ENCODE results near the gene OGFOD3. TPM values are rescaled to one million over a fixed set of nuclear protein-coding genes. Genes with fewer than 3 reads are reported as not detected.
"Not testable (repeated sequence)": the region's sequence is repeated elsewhere in the genome, so short reads cannot be mapped to it uniquely, and the experiment has no call there.

The OGFOD3 gene
- total and polyA plus RNA-seq, 2 experiments from 2014 or later: 9.6 to 24.6 TPM

- not testable (repeated sequence) for H2AFZ ChIP-seq; H3K27me3 Mint-ChIP-seq (ENCODE audit: insufficient read depth, low read depth, poor library complexity)
Measured at GRCh38 chr17:82412081-82412480, 6.3 kb downstream of the OGFOD3 start.

GRCh38 chr17:82411396-82412053 lies 6.9 kb downstream of the OGFOD3 start:
- Histone ChIP-seq H3K4me2 (no peak overlapping the region), H4K20me1 (replicated peaks; ENCODE audit: insufficient read depth) (peaks cover 4% of the 10 kb centered on the region), H3K4me3 (no peak overlapping the region), H3F3A (replicated peaks; ENCODE audit: low read depth) (no peaks in the 10 kb centered on the region; the same call in 1 of the 2 replicates), H3K9me2 (ENCODE audit: insufficient read depth) (no peaks in the 10 kb centered on the region), H3K27me3 (ENCODE audit: insufficient read depth) (no peaks in the 10 kb centered on the region), H3K27ac (ENCODE audit: low read depth) (no peak overlapping the region), H3K4me1 (ENCODE audit: insufficient read depth) (peaks cover 4% of the 10 kb centered on the region), H3K79me2 (replicated peaks; ENCODE audit: insufficient read depth) (no peaks in the 10 kb centered on the region), H3K36me3 (ENCODE audit: insufficient read depth) (no peaks in the 10 kb centered on the region), H2AFZ (no peak overlapping the region)
- DNase-seq (ENCODE audit: low spot score) (no peak), ATAC-seq (no peak)
- Mint-ChIP-seq H3K27me3 (ENCODE audit: insufficient read depth, low read depth, poor library complexity) (peaks cover 7% of the 10 kb centered on the region), H3K4me1 (peaks cover 9% of the 10 kb centered on the region), H3K9me3 (no peaks in the 10 kb centered on the region; the same call in 2 of the 3 replicates), H3K4me3 (no peak overlapping the region), H3K27ac (no peak overlapping the region), H3K36me3 (ENCODE audit: low read depth) (no peaks in the 10 kb centered on the region)
- TF ChIP-seq JUNB (IDR thresholded peaks at IDR 0.05; ENCODE audit: unreplicated experiment) (no peak), ZNF114 (CRISPR knock-in tag; IDR thresholded peaks at IDR 0.05) (no peak), EZH2phosphoT487 (IDR thresholded peaks at IDR 0.05; ENCODE audit: unreplicated experiment) (no peak), ZNF331 (CRISPR knock-in tag; IDR thresholded peaks at IDR 0.05; ENCODE audit: low read depth) (no peak), EZH2 (IDR thresholded peaks at IDR 0.05; ENCODE audit: low read depth, unreplicated experiment) (no peak), POLR2AphosphoS5 (IDR thresholded peaks at IDR 0.05; ENCODE audit: low read depth) (no peak), ETS1 (IDR thresholded peaks at IDR 0.05) (no peak), NANOG (IDR thresholded peaks at IDR 0.05; ENCODE audit: borderline replicate concordance) (no peak), CTCF (conservative IDR thresholded peaks at IDR 0.05; ENCODE audit: low read depth in 2 of 2) (no peak), REST (IDR thresholded peaks at IDR 0.05; ENCODE audit: unreplicated experiment) (no peak)

More at GRCh38 chr17:82412081-82412480, 6.3 kb downstream of the OGFOD3 start:
- H3K27me3 ChIP-seq (ENCODE audit: insufficient read depth); H3K79me2 ChIP-seq (replicated peaks; ENCODE audit: insufficient read depth); H3K4me1 ChIP-seq (ENCODE audit: insufficient read depth); H3K9me3 Mint-ChIP-seq; H3K9me2 ChIP-seq (ENCODE audit: insufficient read depth); H3K4me3 Mint-ChIP-seq; ATAC-seq; H3K4me2 ChIP-seq; H3K4me1 Mint-ChIP-seq; H3F3A ChIP-seq (replicated peaks; ENCODE audit: low read depth); H3K36me3 ChIP-seq (ENCODE audit: insufficient read depth); H3K4me3 ChIP-seq; H3K36me3 Mint-ChIP-seq (ENCODE audit: low read depth); H3K27ac Mint-ChIP-seq; H3K27ac ChIP-seq (ENCODE audit: low read depth); H4K20me1 ChIP-seq (replicated peaks; ENCODE audit: insufficient read depth); DNase-seq (ENCODE audit: low spot score): not testable (repeated sequence)
